ENCODE data around the gene SLAMF1.
"Not testable (repeated sequence)": the region's sequence is repeated elsewhere in the genome, so short reads cannot be mapped to it uniquely, and the experiment has no call there.

SLAMF1 gene

DNA sequence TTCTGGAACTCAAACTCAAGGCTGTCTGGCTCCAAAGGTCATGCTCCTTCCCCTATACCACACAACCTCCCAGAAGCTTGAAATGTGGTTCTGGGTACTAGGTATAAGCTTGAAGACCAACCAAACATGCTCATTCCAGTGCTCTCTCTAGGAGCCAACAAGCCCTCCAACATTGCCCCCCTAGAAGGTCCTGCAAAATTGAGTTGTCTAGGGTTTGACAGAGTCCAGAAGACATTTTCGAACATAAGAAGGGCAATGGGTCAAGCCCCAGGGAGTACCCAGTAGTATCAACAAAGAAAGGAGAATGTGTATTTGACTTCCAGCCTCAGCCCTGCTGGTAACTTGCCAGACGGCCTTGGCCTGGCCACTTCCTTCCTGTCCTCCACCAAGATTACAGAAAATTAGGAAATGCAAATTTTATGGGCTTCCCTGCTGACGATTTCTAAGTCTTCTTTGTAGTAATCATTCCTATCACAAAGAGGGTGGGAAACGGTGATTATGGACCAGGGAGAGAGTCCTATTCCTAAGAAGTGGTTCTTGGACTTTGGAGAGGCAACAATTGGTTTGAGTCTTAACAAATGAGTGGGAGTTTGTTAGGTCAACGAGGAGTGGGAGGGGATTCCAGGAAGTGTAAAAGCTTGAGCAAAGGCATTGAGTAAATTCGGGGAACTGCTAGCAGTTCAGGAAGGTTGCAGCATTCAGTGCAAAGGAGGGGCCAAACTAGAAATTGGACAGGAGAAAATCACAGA lies 18.7 kb upstream of the SLAMF1 start:
- DNase-seq (ENCODE audit: low spot score), result no peak

DNA sequence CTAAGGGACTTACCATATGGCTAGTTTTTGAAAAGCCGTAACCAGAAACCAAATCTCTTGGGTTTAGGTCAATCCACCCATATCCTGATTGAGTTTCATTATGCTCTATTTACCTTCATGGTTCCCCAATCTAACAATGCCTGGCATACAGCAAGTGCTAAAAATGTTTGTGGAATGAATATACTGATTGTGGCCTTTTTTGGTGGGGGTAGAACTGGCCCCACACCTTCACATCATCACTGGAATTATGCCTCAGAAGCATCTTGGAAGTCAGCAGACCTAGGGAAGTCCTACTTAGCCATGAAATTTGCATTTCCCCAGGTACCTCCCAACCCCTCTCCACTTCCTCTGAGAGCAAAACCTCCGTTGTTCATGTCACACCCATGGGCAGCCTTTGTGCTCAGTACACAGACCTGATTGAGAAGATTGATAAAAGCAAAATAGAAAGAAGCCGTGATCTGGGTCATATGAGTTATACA lies 17.8 kb upstream of the SLAMF1 start:
- DNase-seq (ENCODE audit: low spot score), result no peak

- DNase-seq (ENCODE audit: low spot score), result no peak
These were observed 16.1 kb upstream of the SLAMF1 start for GRCh38 chr1:160662910-160663309.

GRCh38 chr1:160659566-160659965 lies 12.7 kb upstream of the SLAMF1 start:
- no peak for DNase-seq (ENCODE audit: low spot score)

DNA sequence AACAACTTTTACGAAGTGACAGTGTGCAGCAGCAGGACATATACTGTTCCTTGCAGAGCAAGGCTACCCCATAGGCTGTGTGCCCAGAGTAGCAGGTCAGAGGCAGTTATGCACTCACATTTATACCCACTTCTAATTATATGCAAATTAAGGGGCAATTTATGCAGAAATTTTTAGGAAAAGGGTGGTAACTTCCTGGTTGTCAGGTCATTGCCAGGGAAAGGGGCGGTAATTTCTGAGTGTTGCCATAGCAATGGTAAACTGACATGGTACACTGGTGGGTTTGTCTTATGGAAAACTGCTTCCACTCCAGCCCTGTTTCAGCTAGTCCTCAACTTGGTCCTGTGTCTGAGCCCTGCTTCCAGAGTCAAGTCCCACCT lies 12.0 kb upstream of the SLAMF1 start:
- no peak for DNase-seq (ENCODE audit: low spot score)

DNA sequence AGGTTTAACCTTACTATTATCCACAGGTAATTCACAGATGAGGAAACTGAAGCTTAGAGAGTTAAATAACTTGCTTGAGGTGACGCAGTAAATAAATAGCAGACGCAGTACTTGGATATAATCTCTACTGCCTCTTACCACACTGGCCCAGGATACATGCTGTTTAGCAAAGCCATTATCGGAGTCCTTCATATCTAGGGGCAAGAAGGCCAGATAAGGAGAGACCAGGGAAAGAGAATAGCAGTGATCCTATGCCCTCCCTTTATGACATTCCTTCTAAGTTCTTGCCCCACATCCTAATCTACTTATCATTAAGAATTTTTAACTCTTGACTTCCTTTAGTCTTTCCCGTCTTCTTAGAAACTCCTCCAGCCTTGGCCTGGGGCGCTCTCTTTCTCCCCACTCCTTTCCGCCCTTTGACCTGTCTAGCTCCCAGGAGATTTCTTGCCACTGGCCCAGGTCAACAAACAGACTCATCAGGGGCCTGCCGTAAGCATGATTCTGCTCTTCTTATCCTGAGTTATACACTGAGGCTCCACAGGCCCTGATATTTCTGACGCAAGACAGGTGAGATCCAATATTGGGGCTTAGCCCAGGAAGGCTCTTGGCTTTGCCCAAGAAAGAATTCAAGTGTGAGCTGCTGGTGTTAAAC lies 11.4 kb upstream of the SLAMF1 start:
- no peak for DNase-seq (ENCODE audit: low spot score)

- DNase-seq (ENCODE audit: low spot score), result no peak
These were observed 10.5 kb upstream of the SLAMF1 start for GRCh38 chr1:160657250-160657781.

GRCh38 chr1:160656737-160657136 lies 9.9 kb upstream of the SLAMF1 start:
- no peak for DNase-seq (ENCODE audit: low spot score)

GRCh38 chr1:160653620-160654016 lies 6.8 kb upstream of the SLAMF1 start:
- DNase-seq (ENCODE audit: low spot score), result no peak

- DNase-seq (ENCODE audit: low spot score), result no peak
These were observed 6.2 kb upstream of the SLAMF1 start for GRCh38 chr1:160652924-160653619.

GRCh38 chr1:160652065-160652641 lies 5.3 kb upstream of the SLAMF1 start:
- DNase-seq (ENCODE audit: low spot score), result not testable (repeated sequence)

DNA sequence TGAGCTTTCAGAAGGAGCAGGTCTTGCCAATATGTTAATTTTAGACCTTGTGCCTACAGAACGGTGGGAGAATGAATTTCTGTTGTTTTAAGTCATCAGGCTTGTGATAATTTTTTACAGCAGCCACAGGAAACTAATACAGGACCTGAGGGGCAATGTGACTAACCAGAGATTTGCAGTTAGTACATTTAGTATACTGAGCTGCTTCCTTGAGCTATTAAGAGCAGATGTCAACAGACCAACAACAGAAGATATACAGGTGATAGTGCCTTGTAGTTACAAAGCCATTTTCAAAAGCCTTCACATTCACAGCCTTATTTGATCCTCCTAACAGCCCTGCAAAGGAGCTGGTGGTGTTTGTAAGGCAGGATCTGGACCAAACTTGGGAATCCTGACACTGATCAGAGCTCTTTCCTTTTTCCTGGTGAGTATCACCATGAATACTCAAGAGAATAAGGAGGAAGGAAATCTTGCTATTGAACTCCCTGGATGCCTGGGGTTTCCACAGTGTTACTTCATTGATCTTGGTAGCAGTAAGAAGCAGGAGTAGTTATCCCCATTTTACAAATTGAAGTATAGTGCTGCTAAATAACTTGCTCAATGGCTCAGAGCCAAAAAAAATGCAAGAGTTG lies 4.7 kb upstream of the SLAMF1 start:
- DNase-seq (ENCODE audit: low spot score), result no peak

DNA sequence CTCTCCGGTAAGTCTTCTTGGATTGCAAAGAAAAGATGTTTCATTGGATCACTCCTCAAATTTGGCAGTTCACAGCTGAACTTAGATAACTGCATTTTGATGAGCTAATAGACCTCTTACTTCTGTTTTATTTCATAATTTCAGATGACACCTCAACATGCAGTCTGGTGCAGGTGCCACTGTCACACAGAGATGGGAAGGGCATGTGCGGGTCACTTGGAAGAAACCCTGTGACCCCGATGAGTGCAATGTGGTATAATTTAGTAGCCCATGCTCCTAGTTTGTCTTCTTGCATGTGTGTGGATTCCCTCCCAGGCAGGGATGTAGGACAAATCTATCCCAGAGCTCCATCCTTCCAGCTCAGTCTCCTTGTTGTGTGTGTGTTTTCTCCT lies 481 bp upstream of the SLAMF1 start:
- no peak for DNase-seq (ENCODE audit: low spot score)

DNA sequence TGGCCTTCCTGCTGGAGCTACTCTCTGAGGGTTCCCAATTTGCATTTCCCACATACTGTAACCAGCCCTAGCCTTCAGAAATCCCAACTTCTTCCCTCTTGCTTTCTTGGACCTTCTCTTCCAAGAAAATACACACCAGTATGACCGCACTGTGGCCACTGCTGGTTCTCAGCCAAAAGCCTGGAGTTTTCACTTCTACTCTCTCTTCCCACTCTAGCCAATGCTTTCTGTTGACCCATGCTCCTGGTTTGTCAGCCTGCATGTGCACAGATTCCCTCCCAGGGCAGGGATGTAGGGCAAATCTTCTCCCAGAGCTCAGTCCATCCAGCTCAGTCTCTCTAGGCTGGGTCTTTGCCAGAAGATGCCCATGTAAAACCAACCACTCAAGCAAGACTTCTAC lies 664 bp downstream of the SLAMF1 start:
- DNase-seq (ENCODE audit: low spot score), result no peak

DNA sequence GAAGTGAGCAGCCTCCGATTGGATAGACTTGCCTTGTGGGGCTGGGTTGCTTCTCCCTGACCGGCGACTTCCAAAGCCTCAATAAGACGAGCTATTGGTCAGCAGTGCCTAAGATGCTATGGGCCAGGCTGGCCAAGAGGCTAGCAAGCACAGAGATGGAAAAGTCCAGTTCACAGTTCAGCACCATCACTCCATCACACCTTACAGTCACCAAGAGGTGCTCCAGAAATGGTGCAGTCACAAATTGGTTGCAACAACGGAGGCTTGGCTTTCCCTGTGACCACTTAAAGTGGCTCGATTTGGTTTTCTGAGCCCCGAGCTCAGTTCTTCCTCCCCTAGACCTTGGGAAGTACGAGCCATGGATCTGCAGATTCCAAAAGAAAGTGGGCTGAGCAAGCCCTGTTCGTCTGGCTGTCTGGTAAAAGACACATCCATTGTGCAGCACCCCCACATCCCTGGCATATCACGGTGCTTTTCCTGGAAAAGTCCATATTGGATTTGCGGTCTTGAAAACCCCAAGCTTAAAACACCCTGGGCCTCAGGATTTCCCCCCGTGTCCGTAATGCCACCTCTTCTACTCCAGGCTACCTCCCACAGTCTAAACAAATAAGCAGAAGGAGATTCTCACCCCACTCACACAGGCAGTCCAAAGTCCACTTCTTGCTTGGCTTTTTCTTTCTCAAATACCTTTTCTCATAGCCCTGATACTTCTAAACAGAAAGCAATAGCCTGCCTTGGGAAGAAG lies 1.3 kb downstream of the SLAMF1 start:
- no peak for DNase-seq (ENCODE audit: low spot score)

- no peak for DNase-seq (ENCODE audit: low spot score)
These were observed 2.4 kb downstream of the SLAMF1 start for GRCh38 chr1:160644399-160644798.

GRCh38 chr1:160643138-160643537 lies 3.7 kb downstream of the SLAMF1 start:
- DNase-seq (ENCODE audit: low spot score), result no peak

GRCh38 chr1:160642281-160642644 lies 4.6 kb downstream of the SLAMF1 start:
- DNase-seq (ENCODE audit: low spot score), result no peak

GRCh38 chr1:160641323-160642280 lies 5.2 kb downstream of the SLAMF1 start:
- DNase-seq (ENCODE audit: low spot score), result no peak
